K562 (cell line): ENCODE data around the gene ARMC7. TPM values are rescaled to one million over a fixed set of nuclear protein-coding genes. Genes with fewer than 3 reads are reported as not detected.

Source experiments
- ARID3B ChIP-seq: fragments of 250-450 bp; sonication (Bioruptor Pico); IDR thresholded peaks from 2 replicates; pipeline ENCODE4 v1.4.0; 2020; ENCODE audit warnings: borderline replicate concordance
- CHD1 ChIP-seq: fragments of 200-600 bp; sonication (generic); IDR thresholded peaks from one replicate; pipeline ENCODE4 v1.6.1; 2012; ENCODE audit warnings: mild to moderate bottlenecking, moderate library complexity, low read length, inconsistent platforms
- KDM5B ChIP-seq: fragments of 200-600 bp; sonication (generic); IDR thresholded peaks from 2 replicates; pipeline ENCODE4 v1.6.1; 2012; ENCODE audit warnings: low read depth, mild to moderate bottlenecking, moderate library complexity, low read length, control low read depth, inconsistent platforms; ENCODE audit not compliant: insufficient replicate concordance
- NEUROD1 ChIP-seq: fragments of 150-350 bp; IDR thresholded peaks from 2 replicates; pipeline ENCODE4 v1.6.1; 2014; ENCODE audit warnings: borderline replicate concordance, low read length, low read depth; ENCODE audit not compliant: partially characterized antibody
- NRF1 ChIP-seq, 2 experiments: fragments of 450-650 bp; IDR thresholded peaks in 1 of 2; conservative IDR thresholded peaks in 1 of 2; 2 replicates each; pipeline ENCODE4 v1.6.1; 2014; ENCODE audit warnings: mild to moderate bottlenecking in 2 of 2
- RBM25 ChIP-seq: fragments of 200-400 bp; formaldehyde crosslinking; IDR thresholded peaks from 2 replicates; pipeline ENCODE4 v1.6.1; 2018; ENCODE audit warnings: low read length, low read depth, moderate library complexity; ENCODE audit not compliant: severe bottlenecking
- SMAD2 ChIP-seq: fragments of 150-350 bp; IDR thresholded peaks from 2 replicates; pipeline ENCODE4 v1.6.1; 2014; ENCODE audit warnings: low read depth, mild to moderate bottlenecking, low read length
- SMAD4 ChIP-seq: fragments of 250-450 bp; sonication (Bioruptor Pico); conservative IDR thresholded peaks from 2 replicates; pipeline ENCODE4 v1.8.0; 2021; ENCODE audit warnings: inconsistent platforms, mild to moderate bottlenecking, moderate library complexity
- SOX6 ChIP-seq: fragments of 450-650 bp; IDR thresholded peaks from 2 replicates; pipeline ENCODE4 v1.6.1; 2014; ENCODE audit warnings: mild to moderate bottlenecking
- SRSF9 ChIP-seq: fragments of 200-400 bp; formaldehyde crosslinking; IDR thresholded peaks from 2 replicates; pipeline ENCODE4 v1.6.1; 2017; ENCODE audit warnings: low read depth, low read length, borderline replicate concordance
- U2AF2 ChIP-seq: fragments of 200-400 bp; formaldehyde crosslinking; optimal IDR thresholded peaks from 2 replicates; pipeline ENCODE3; 2017; ENCODE audit warnings: low read depth, mild to moderate bottlenecking, low read length
- VEZF1 ChIP-seq: fragments of 200-800 bp; sonication (Bioruptor generic); IDR thresholded peaks from 2 replicates; pipeline ENCODE4 v1.6.1; 2017; ENCODE audit warnings: missing genetic modification characterization, missing compliant biosample characterization
- ZNF134 ChIP-seq: fragments of 250-450 bp; sonication (Bioruptor Pico); conservative IDR thresholded peaks from 2 replicates; pipeline ENCODE4 v1.4.0; 2020
- ZNF263 ChIP-seq: sonication (generic); formaldehyde crosslinking; IDR thresholded peaks from 2 replicates; pipeline ENCODE4 v1.8.0; 2022; ENCODE audit warnings: mild to moderate bottlenecking, missing genetic modification reagents, borderline replicate concordance
- polyA plus RNA-seq, 8 experiments: library from polyadenylated mRNA; depleted of rRNA in 4 of 8; stranded (reverse) in 5 of 8; unstranded in 3 of 8; fragments of >200 nt; fragmentation: Nextera tagmentation in 2 of 8; fragmentation: Illumina TruSeq in 1 of 8; extraction: Ambion mirVana in 2 of 8; extraction: Trizol in 1 of 8; gene quantifications; 2 replicates each; pipeline versions ENCODE4 v1.2.1 to v1.2.3, GENCODE V29; 2011 to 2014; ENCODE audit warnings: inconsistent platforms in 1 of 8, missing spikeins in 1 of 8
- total RNA-seq, 7 experiments: library from RNA; depleted of rRNA in 6 of 7; stranded (reverse); fragments of >200 nt in 6 of 7; fragmentation: Illumina TruSeq in 2 of 7; extraction: Trizol in 2 of 7; gene quantifications; 2 replicates each; pipeline versions ENCODE4 v1.2.1 to v1.2.3, GENCODE V29; 2011 to 2021; ENCODE audit warnings: low replicate concordance in 1 of 7
- TF ChIP-seq, protein P1 (sequence below): sonication (generic); formaldehyde crosslinking; IDR thresholded peaks from 2 replicates; pipeline ENCODE4 v1.8.1; 2023; ENCODE audit warnings: missing genetic modification reagents, mild to moderate bottlenecking, borderline replicate concordance
- TF ChIP-seq, protein P2 (sequence below): sonication (generic); formaldehyde crosslinking; IDR thresholded peaks from 2 replicates; pipeline ENCODE4 v1.8.0; 2023; ENCODE audit warnings: mild to moderate bottlenecking, missing genetic modification reagents
- TF ChIP-seq, protein P3 (sequence below): fragments of 250-450 bp; sonication (Bioruptor Pico); IDR thresholded peaks from 2 replicates; pipeline ENCODE4 v1.8.0; 2022; ENCODE audit warnings: moderate library complexity, mild to moderate bottlenecking, inconsistent platforms

ARMC7 gene
- total and polyA plus RNA-seq, 9 of the 15 experiments (the other 6 are each of a cell fraction or from before 2014, with no cell fraction given), result 1.4 to 15.2 (median 5.9) TPM

GRCh38 chr17:75074532-75074931 lies 35.2 kb upstream of the ARMC7 start (continued):
- TF ChIP-seq NEUROD1 (no peak), VEZF1 (CRISPR knock-in tag) (no peak), ZNF263 (CRISPR knock-in tag) (no peak), NRF1 (conservative IDR thresholded peaks at IDR 0.05 in 1 of 2, IDR thresholded peaks at IDR 0.05 in 1 of 2) (peak; percentile 17 to 39; a peak in 3 of 4 replicates), SRSF9 (no peak), ZNF134 (no peak), CHD1 (no peak), ARID3B (CRISPR knock-in tag) (no peak), RBM25 (no peak), U2AF2 (no peak), KDM5B (no peak), SMAD2 (no peak), SOX6 (peak; percentile 50; the same call in 1 of the 2 replicates), SMAD4 (CRISPR knock-in tag) (peak; percentile 75)
- TF ChIP-seq, protein P1, sequence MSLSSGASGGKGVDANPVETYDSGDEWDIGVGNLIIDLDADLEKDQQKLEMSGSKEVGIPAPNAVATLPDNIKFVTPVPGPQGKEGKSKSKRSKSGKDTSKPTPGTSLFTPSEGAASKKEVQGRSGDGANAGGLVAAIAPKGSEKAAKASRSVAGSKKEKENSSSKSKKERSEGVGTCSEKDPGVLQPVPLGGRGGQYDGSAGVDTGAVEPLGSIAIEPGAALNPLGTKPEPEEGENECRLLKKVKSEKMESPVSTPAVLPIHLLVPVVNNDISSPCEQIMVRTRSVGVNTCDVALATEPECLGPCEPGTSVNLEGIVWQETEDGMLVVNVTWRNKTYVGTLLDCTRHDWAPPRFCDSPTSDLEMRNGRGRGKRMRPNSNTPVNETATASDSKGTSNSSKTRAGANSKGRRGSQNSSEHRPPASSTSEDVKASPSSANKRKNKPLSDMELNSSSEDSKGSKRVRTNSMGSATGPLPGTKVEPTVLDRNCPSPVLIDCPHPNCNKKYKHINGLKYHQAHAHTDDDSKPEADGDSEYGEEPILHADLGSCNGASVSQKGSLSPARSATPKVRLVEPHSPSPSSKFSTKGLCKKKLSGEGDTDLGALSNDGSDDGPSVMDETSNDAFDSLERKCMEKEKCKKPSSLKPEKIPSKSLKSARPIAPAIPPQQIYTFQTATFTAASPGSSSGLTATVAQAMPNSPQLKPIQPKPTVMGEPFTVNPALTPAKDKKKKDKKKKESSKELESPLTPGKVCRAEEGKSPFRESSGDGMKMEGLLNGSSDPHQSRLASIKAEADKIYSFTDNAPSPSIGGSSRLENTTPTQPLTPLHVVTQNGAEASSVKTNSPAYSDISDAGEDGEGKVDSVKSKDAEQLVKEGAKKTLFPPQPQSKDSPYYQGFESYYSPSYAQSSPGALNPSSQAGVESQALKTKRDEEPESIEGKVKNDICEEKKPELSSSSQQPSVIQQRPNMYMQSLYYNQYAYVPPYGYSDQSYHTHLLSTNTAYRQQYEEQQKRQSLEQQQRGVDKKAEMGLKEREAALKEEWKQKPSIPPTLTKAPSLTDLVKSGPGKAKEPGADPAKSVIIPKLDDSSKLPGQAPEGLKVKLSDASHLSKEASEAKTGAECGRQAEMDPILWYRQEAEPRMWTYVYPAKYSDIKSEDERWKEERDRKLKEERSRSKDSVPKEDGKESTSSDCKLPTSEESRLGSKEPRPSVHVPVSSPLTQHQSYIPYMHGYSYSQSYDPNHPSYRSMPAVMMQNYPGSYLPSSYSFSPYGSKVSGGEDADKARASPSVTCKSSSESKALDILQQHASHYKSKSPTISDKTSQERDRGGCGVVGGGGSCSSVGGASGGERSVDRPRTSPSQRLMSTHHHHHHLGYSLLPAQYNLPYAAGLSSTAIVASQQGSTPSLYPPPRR (CRISPR knock-in tag), result no peak
- TF ChIP-seq, protein P2, sequence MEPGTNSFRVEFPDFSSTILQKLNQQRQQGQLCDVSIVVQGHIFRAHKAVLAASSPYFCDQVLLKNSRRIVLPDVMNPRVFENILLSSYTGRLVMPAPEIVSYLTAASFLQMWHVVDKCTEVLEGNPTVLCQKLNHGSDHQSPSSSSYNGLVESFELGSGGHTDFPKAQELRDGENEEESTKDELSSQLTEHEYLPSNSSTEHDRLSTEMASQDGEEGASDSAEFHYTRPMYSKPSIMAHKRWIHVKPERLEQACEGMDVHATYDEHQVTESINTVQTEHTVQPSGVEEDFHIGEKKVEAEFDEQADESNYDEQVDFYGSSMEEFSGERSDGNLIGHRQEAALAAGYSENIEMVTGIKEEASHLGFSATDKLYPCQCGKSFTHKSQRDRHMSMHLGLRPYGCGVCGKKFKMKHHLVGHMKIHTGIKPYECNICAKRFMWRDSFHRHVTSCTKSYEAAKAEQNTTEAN (CRISPR knock-in tag), result no peak
- TF ChIP-seq, protein P3, sequence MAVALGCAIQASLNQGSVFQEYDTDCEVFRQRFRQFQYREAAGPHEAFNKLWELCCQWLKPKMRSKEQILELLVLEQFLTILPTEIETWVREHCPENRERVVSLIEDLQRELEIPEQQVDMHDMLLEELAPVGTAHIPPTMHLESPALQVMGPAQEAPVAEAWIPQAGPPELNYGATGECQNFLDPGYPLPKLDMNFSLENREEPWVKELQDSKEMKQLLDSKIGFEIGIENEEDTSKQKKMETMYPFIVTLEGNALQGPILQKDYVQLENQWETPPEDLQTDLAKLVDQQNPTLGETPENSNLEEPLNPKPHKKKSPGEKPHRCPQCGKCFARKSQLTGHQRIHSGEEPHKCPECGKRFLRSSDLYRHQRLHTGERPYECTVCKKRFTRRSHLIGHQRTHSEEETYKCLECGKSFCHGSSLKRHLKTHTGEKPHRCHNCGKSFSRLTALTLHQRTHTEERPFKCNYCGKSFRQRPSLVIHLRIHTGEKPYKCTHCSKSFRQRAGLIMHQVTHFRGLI, result no peak
